GM12873 (cell line): ENCODE data around the gene MARCKSL1.

Source experiments
- TF ChIP-seq, protein P1 (sequence below): IDR thresholded peaks from 2 replicates; pipeline ENCODE4 v1.5.1; 2012; ENCODE audit warnings: low read depth, mild to moderate bottlenecking, moderate library complexity, low read length, control low read depth; ENCODE audit not compliant: insufficient read depth; ENCODE audit errors: missing control alignments

MARCKSL1 gene

DNA sequence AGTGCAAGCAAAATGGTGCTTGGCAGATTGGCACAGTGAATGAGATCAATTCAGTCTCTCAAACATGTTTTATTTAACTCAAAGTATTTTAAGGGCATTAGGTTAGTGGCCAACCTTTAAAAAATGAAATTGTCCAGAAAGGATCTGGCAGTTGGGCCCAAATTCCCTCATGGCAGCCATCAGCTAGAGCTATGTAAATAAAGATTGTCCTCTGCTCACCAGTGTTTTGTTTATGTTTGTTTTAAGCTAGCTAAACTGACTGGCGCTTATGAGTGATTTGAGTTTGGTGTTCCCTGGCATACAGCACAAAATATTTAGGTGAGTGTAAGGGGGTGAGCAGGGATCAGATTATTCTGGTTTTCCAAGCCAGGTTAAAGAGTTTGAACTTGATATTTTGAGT lies 26.1 kb downstream of the MARCKSL1 start:
- TF ChIP-seq, protein P1, sequence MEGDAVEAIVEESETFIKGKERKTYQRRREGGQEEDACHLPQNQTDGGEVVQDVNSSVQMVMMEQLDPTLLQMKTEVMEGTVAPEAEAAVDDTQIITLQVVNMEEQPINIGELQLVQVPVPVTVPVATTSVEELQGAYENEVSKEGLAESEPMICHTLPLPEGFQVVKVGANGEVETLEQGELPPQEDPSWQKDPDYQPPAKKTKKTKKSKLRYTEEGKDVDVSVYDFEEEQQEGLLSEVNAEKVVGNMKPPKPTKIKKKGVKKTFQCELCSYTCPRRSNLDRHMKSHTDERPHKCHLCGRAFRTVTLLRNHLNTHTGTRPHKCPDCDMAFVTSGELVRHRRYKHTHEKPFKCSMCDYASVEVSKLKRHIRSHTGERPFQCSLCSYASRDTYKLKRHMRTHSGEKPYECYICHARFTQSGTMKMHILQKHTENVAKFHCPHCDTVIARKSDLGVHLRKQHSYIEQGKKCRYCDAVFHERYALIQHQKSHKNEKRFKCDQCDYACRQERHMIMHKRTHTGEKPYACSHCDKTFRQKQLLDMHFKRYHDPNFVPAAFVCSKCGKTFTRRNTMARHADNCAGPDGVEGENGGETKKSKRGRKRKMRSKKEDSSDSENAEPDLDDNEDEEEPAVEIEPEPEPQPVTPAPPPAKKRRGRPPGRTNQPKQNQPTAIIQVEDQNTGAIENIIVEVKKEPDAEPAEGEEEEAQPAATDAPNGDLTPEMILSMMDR: no peak

DNA sequence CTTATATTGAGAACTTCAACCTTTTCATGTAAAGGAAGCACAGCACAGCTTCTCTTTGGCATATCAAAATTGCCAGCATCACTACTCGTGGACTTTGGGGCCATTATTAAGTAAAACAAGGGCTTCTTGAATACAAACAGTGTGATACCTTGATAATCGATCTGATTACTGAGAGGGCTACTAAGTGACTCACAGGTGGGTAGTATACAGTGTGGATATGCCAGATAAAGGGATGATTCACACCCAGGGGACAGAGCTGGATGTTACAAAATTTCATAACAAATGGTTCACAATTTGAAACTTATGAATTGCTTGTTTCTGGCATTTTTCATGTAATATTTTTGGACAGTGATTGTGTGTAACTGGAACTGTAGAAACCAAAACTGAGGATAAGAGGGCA lies 28.7 kb downstream of the MARCKSL1 start:
- TF ChIP-seq, protein P1: no peak

DNA sequence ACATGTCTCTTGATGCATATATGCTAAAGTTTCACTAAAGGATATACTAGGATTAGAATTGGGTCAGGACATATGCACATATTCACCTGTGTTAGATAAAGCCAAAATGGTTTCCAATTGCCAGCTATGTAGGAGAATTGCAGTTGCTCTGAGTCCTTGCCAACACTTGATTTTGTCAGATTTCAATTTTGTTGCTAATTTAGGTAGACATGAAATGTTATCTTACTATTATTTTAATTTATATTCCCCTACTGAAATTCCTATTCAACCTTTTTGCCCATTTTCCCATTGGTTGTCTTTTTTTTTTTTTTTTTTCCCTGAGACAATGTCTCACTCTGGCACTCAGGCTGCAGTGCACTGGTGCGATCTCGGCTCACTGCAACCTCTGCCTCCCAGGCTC lies 30.7 kb downstream of the MARCKSL1 start:
- TF ChIP-seq, protein P1: no peak

DNA sequence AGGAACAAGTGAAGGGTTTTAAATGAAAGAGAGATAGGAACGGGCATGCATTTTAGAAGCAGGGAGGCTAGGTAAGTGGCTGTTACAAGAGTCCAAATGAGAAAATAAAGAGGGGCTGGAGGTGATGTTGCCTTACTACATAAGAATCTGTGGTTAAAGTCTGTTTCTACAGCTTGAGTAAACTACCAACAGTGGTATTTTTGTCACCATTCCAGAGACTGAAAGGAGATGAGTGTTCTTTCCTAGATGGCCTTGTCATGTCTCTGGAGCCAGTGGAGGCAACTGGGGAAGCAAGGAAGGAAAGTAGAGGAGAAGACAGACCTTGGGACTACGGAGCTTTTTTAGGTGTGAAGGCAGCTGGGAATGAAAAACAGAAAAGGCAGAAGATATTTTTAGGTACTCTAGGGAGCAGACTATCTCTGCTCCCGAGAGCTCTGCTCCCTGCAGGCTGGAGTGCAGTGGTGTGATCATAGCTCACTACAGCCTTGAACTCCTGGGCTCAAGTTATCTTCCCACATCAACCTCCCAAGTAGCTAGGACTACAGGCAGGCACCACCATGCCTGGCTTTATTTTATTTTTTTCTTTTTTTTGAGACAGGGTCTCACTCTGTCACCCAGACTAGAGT lies 31.9 kb downstream of the MARCKSL1 start:
- TF ChIP-seq, protein P1: no peak

DNA sequence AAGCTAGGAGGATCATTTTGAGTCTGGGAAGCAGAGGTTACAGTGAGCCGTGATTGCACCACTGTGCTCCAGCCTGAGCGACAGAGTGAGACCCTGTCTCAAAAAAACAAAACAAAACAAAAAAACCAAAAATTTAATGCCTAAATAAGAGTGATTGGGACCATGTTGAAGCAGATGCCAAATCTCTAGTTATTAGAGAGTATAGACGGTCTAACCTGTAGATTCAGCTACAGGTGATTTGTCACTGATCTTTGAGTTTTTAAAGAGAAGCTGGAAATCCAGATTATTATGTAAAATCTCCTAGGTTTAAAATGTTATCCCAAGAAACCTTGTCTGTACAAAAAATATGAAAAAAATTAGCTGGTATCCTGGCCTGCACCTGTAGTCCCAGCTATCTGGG lies 32.7 kb downstream of the MARCKSL1 start:
- TF ChIP-seq, protein P1: no peak

DNA sequence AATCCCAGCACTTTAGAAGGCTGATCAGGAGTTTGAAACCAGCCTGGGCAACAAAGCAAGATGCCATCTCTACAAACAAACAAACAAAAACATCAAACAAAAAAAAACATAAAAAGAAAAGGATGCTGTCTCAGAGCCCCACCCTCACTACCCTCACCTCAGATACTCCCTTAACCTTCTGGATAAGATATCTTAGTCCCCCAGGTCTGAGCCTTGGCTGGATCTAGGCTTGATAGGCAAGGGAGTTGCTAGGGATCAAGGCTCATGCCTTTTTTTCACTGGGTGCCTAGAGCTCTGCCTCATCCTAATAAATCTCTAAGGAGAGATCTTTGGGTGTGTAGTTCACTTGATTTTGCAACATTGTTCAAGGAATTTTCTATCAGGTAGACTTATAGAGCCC lies 36.7 kb downstream of the MARCKSL1 start:
- TF ChIP-seq, protein P1: no peak

DNA sequence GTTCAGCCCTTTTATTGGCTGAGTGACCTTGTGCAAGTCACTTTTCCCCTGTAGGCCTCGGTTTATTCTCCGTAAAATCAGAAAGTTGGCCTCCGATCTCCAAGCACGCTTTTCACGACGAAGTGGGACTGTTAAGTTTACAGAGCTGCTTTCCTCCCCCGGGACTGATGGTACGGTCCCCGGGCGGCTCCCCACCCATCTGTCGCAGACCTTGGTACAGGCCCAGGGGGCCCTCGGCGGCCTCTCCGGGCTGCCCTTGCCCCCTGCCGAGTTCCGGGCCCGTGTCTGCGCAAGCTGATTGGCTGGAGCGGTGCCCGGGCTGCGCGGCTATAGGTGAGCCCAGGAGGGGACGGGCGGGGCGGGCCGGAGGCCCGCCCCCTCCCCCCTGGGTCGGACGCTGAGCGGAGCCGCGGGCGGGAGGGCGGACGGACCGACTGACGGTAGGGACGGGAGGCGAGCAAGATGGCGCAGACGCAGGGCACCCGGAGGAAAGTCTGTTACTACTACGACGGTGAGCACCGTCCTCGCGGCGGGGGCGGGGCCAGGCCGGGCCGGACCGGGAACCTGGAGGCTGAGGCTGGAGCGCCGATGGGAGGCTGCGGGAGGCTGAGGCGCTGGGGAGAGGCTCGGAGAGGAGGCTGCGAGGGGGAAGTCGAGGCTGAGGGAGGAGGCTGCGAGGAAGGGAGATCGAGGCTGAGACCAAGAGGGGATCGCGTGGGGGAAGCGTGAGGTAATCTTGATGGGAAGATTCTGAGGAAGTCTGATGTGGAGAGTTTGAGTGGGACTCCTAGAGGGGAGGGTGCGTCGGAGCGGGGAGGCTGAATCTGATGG lies 44.1 kb downstream of the MARCKSL1 start, which contains the start of gene HDAC1:
HDAC1 (plus strand) TSS at position 376 of the 831 bp plus-strand sequence; CDS start at position 463, 87 bp downstream.
- TF ChIP-seq, protein P1: no peak
